Measurements from ENCODE around the gene POU2AF2. TPM values are rescaled to one million over a fixed set of nuclear protein-coding genes. Genes with fewer than 3 reads are reported as not detected.
A peak's percentile ranks its signal among the peaks of the same experiment; 100 is the strongest.
"Not testable (repeated sequence)": the region's sequence is repeated elsewhere in the genome, so short reads cannot be mapped to it uniquely, and the experiment has no call there.

The POU2AF2 gene
- polyA plus RNA-seq, 3 donors: not detected

DNA sequence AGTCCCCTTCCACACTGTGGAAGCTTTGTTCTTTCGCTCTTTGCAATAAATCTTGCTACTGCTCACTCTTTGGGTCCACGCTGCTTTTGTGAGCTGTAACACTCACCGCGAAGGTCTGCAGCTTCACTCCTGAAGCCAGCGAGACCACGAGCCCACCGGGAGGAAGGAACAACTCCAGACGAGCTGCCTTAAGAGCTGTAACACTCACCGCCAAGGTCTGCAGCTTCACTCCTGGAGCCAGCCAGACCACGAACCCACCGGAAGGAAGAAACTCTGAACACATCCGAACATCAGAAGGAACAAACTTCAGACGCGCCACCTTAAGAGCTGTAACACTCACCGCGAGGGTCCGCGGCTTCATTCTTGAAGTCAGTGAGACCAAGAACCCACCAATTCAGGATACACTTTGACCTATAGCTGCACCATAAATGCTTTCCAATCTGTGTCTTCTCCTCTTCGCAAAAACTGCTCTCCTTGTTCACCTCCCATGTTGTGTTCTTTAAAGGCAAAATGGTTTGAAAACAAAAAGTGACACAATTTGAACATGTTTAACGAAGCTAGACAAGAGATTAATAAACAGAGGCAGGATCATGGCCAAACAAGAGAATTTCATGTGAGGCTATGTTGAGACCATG lies 22.6 kb upstream of the POU2AF2 start:
- H3K36me3 Mint-ChIP-seq; H4K20me1 ChIP-seq (ENCODE audit: insufficient read depth, low read length); H3K9ac ChIP-seq (ENCODE audit: insufficient read depth, low read length, poor library complexity, severe bottlenecking); H3K27ac ChIP-seq (ENCODE audit: low read depth in 1 of 2, low read length in 2 of 2); H3K79me2 ChIP-seq (ENCODE audit: insufficient read depth, low read length); H3K4me1 ChIP-seq (ENCODE audit: control insufficient read depth in 1 of 2, insufficient read depth in 2 of 2, low read length in 2 of 2); DNase-seq; H2AFZ ChIP-seq (ENCODE audit: insufficient read depth, low read depth, low read length, poor library complexity, severe bottlenecking); H3K36me3 ChIP-seq (replicated peaks in 1 of 2; ENCODE audit: control insufficient read depth in 1 of 2, insufficient read depth in 2 of 2, low read length in 2 of 2); H3K4me1 Mint-ChIP-seq; intact Hi-C loops (cut with micrococcal nuclease); H3K9me3 ChIP-seq (replicated peaks in 1 of 2; ENCODE audit: control insufficient read depth in 1 of 2, insufficient read depth in 1 of 2, low read length in 2 of 2): not testable (repeated sequence)
- Mint-ChIP-seq H3K4me3 (peak overlapping the region; percentile 59 to 93), H3K27ac (peak overlapping the region in 1 of 7 donors; percentile 73), H3K9me3 (peaks cover 0 to 12% (median 3%) of the 10 kb centered on the region in 7 donors), H3K27me3 (ENCODE audit: low read depth in 3 of 3) (peaks cover 12 to 35% (median 20%) of the 10 kb centered on the region in 3 donors)
- H3K27me3 ChIP-seq (ENCODE audit: control insufficient read depth in 2 of 2, insufficient read depth in 2 of 2, low read length in 2 of 2): peaks cover 7 to 16% of the 10 kb centered on the region in 2 donors
- peak overlapping the region in 1 of 3 experiments; percentile 39 for H3K4me3 ChIP-seq (replicated peaks in 1 of 3; ENCODE audit: low read depth in 2 of 3, low read length in 3 of 3)
- 3% methylated on average over 17 of the region's 20 CpGs for WGBS (ENCODE audit: insufficient coverage)
- peak overlapping the region; percentile 22 for H3K4me2 ChIP-seq (replicated peaks; ENCODE audit: extremely low read depth, low read length, poor library complexity, severe bottlenecking)

DNA sequence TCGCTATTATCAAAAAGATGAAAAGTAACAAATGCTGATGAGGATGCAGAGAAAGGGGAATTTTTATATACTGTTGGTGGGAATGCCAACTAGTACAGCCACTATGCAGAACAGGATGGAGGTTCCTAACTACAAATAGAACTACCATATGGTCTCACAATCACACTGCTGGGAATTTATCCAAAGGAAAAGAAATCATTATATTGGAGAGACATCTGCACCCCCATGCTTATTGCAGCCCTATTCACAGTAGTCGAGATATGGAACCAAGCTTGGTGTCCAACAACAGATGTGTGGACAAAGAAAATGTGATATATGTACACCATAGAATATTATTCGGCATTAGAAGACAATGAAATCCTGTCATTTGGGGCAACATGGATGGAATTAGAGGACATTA lies 19.6 kb upstream of the POU2AF2 start:
- Histone ChIP-seq H3K9ac (ENCODE audit: insufficient read depth, low read length, poor library complexity, severe bottlenecking) (no peak overlapping the region), H3K27ac (ENCODE audit: low read depth in 1 of 2, low read length in 2 of 2) (no peak overlapping the region), H3K36me3 (replicated peaks in 1 of 2; ENCODE audit: control insufficient read depth in 1 of 2, insufficient read depth in 2 of 2, low read length in 2 of 2) (no peaks in the 10 kb centered on the region), H4K20me1 (ENCODE audit: insufficient read depth, low read length) (no peaks in the 10 kb centered on the region), H3K79me2 (ENCODE audit: insufficient read depth, low read length) (no peaks in the 10 kb centered on the region), H3K4me3 (replicated peaks in 1 of 3; ENCODE audit: low read depth in 2 of 3, low read length in 3 of 3) (no peak overlapping the region), H3K27me3 (ENCODE audit: control insufficient read depth in 2 of 2, insufficient read depth in 2 of 2, low read length in 2 of 2) (peaks cover 7 to 16% of the 10 kb centered on the region in 2 donors), H3K4me1 (ENCODE audit: control insufficient read depth in 1 of 2, insufficient read depth in 2 of 2, low read length in 2 of 2) (peaks cover 13 to 22% of the 10 kb centered on the region in 2 donors), H3K4me2 (replicated peaks; ENCODE audit: extremely low read depth, low read length, poor library complexity, severe bottlenecking) (no peak overlapping the region), H2AFZ (ENCODE audit: insufficient read depth, low read depth, low read length, poor library complexity, severe bottlenecking) (no peak overlapping the region), H3K9me3 (replicated peaks in 1 of 2; ENCODE audit: control insufficient read depth in 1 of 2, insufficient read depth in 1 of 2, low read length in 2 of 2) (no peaks in the 10 kb centered on the region)
- Mint-ChIP-seq H3K27me3 (ENCODE audit: low read depth in 3 of 3) (peaks cover 15 to 31% (median 19%) of the 10 kb centered on the region in 3 donors), H3K36me3 (no peaks in the 10 kb centered on the region), H3K9me3 (peaks cover 0 to 12% (median 3%) of the 10 kb centered on the region in 7 donors), H3K4me1 (peaks cover 25% of the 10 kb centered on the region), H3K27ac (no peak overlapping the region), H3K4me3 (no peak overlapping the region)
- TF ChIP-seq CTCF (IDR thresholded peaks at IDR 0.05): no peak
- intact Hi-C loops (cut with micrococcal nuclease): no loop called here
- no CpG with 5 or more reads among the region's 3 CpGs for WGBS (ENCODE audit: insufficient coverage)
- no peak for DNase-seq

Measured in CD14-positive monocyte (primary cell).